Measurements from ENCODE around the gene CCDC86. TPM values are rescaled to one million over a fixed set of nuclear protein-coding genes. Genes with fewer than 3 reads are reported as not detected.

CCDC86 gene
- total and polyA plus RNA-seq, 10 of the 15 experiments (the other 5 are each of a cell fraction or from before 2014, with no cell fraction given) = 2.0 to 87.2 (median 38.7) TPM

DNA sequence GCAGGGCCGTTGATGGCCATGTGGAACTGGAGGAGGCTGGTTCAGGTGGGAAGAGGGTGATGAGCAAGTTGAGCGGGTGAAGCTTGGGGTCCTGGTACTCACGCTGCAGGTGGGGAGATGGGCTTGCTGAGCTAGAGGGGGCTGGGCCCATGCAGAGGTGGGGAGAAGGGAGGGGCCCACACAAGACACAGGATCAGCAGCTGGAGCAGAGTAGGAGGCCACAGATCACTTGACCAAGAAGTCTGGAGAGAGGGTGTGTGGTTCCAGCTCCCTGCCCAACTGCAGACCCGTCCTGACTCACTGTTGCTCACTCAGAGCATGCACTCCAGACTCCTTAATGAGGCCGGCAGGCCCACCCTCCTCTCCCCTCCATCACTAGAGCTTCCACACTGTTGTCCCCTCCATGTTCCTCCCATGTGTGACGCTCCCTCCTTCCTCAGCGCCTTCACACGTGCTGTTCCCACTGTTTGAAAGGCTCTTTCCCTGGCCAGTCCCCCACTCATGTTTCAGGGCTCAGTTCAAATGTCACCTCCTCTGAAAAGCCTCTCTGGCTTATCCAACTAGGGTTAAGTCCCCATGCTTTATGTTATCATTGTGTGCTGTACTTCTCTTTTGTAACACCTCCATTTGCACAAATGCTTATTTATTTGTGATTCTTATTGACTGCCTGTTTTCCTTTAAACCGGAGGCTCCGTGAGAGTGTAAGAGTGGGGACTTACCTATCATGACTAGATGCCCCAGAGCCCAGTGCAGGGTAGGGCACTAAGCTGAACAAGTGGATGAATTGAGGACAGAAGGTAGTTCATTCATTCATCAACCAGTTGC, 2.3 kb downstream of the CCDC86 start (continued):
- TF ChIP-seq, protein P1, sequence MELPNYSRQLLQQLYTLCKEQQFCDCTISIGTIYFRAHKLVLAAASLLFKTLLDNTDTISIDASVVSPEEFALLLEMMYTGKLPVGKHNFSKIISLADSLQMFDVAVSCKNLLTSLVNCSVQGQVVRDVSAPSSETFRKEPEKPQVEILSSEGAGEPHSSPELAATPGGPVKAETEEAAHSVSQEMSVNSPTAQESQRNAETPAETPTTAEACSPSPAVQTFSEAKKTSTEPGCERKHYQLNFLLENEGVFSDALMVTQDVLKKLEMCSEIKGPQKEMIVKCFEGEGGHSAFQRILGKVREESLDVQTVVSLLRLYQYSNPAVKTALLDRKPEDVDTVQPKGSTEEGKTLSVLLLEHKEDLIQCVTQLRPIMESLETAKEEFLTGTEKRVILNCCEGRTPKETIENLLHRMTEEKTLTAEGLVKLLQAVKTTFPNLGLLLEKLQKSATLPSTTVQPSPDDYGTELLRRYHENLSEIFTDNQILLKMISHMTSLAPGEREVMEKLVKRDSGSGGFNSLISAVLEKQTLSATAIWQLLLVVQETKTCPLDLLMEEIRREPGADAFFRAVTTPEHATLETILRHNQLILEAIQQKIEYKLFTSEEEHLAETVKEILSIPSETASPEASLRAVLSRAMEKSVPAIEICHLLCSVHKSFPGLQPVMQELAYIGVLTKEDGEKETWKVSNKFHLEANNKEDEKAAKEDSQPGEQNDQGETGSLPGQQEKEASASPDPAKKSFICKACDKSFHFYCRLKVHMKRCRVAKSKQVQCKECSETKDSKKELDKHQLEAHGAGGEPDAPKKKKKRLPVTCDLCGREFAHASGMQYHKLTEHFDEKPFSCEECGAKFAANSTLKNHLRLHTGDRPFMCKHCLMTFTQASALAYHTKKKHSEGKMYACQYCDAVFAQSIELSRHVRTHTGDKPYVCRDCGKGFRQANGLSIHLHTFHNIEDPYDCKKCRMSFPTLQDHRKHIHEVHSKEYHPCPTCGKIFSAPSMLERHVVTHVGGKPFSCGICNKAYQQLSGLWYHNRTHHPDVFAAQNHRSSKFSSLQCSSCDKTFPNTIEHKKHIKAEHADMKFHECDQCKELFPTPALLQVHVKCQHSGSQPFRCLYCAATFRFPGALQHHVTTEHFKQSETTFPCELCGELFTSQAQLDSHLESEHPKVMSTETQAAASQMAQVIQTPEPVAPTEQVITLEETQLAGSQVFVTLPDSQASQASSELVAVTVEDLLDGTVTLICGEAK (IDR thresholded peaks at IDR 0.05; ENCODE audit: borderline replicate concordance) = no peak
- TF ChIP-seq ZSCAN29 (IDR thresholded peaks at IDR 0.05) = no peak

DNA sequence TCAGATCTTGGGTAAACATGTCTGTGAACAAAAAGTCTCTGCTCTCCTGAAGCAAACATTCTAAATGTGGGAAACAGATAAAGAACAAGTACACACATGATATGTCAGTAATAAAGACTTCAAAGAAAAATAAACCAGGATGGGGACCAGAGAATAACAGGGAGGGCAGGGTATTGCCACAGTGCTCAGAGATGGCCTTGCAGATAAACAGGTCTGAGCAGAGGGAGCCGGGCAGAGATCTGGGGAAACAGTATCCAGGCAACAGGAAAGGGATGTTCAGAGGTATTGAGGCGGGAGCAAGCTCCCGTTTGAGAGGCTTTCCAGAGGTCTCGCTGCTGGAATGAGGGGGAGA, 2.9 kb downstream of the CCDC86 start:
- H3K4me1 ChIP-seq (ENCODE audit: control insufficient read depth, insufficient read depth, low read length) = peaks cover 4% of the 10 kb centered on the region
- peaks cover 2 to 18% of the 10 kb centered on the region in 2 experiments; a peak in 3 of 4 replicates for H3K36me3 ChIP-seq (ENCODE audit: control insufficient read depth in 2 of 2, insufficient read depth in 2 of 2, low read length in 1 of 2)
- SMC1A ChIA-PET (ENCODE audit: uncharacterized antibody, unreplicated experiment) = interaction anchor here (1.7 to 1.8 kb wide), 2 partner anchors 22 to 57 kb away, joined by 4 read pairs; no protein-coding TSS in a partner anchor
- no peak for ATAC-seq
- CTCF ChIA-PET = interaction anchor here (3.2 kb wide), 1 partner anchor 14 kb away, joined by 18 read pairs; no protein-coding TSS in a partner anchor
- H3K4me3 ChIP-seq = peak overlapping the region; percentile 92; the same call in 1 of the 2 replicates
- peak overlapping the region; percentile 92 for H3K4me2 ChIP-seq (ENCODE audit: control insufficient read depth, insufficient read depth)
- no peaks in the 10 kb centered on the region for H3K9me3 ChIP-seq (replicated peaks; ENCODE audit: control insufficient read depth, insufficient read depth, low read length)
- BruUV-seq (replicated peaks) = no TSS peak
- no peaks in the 10 kb centered on the region for H3K27me3 ChIP-seq (replicated peaks in 1 of 2; ENCODE audit: control insufficient read depth in 2 of 2, insufficient read depth in 2 of 2, low read length in 1 of 2)
- intact Hi-C loops (cut with micrococcal nuclease; ENCODE audit: unreplicated experiment) (loop anchor here (2.0 to 10.0 kb wide), 2 partner anchors 54 to 110 kb away; partner anchors contain the start of gene SLC15A3), in situ Hi-C loops (cut with MboI) (no loop called here)
- WGBS (ENCODE audit: insufficient coverage, insufficient replicate concordance, low lambda C conversion rate, missing lambda C conversion rate) = 41% methylated on average over 4 of the region's 4 CpGs
- POLR2A ChIA-PET = interaction anchor here (0.5 kb wide), 1 partner anchor 74 kb away, joined by 4 read pairs; no protein-coding TSS in a partner anchor
- H3K79me2 ChIP-seq (ENCODE audit: control insufficient read depth, insufficient read depth, low read length) = peaks cover 48% of the 10 kb centered on the region
- no peaks in the 10 kb centered on the region for H4K20me1 ChIP-seq (ENCODE audit: control insufficient read depth, insufficient read depth)
- H2AFZ ChIP-seq (ENCODE audit: control insufficient read depth, low read depth, low read length) = no peak overlapping the region
- no peak overlapping the region for H3K9ac ChIP-seq (ENCODE audit: control insufficient read depth, insufficient read depth, low read length)
- RAD21 ChIA-PET (ENCODE audit: unreplicated experiment) = interaction anchor here (2.0 kb wide), 1 partner anchor 13 kb away, joined by 9 read pairs; no protein-coding TSS in a partner anchor
- no peak overlapping the region for H3K27ac ChIP-seq (ENCODE audit: control insufficient read depth, insufficient read depth)
- FAIRE-seq = no peak
- no peak for DNase-seq (ENCODE audit: low read depth, low spot score)
- TF ChIP-seq, protein P2, sequence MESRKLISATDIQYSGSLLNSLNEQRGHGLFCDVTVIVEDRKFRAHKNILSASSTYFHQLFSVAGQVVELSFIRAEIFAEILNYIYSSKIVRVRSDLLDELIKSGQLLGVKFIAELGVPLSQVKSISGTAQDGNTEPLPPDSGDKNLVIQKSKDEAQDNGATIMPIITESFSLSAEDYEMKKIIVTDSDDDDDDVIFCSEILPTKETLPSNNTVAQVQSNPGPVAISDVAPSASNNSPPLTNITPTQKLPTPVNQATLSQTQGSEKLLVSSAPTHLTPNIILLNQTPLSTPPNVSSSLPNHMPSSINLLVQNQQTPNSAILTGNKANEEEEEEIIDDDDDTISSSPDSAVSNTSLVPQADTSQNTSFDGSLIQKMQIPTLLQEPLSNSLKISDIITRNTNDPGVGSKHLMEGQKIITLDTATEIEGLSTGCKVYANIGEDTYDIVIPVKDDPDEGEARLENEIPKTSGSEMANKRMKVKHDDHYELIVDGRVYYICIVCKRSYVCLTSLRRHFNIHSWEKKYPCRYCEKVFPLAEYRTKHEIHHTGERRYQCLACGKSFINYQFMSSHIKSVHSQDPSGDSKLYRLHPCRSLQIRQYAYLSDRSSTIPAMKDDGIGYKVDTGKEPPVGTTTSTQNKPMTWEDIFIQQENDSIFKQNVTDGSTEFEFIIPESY (IDR thresholded peaks at IDR 0.05) = no peak
- TF ChIP-seq TBL1XR1 (IDR thresholded peaks at IDR 0.05; ENCODE audit: low read depth, low read length) (no peak), EP300 (IDR thresholded peaks at IDR 0.05; ENCODE audit: borderline replicate concordance in 1 of 2, control insufficient read depth in 1 of 2, low read depth in 2 of 2, low read length in 2 of 2) (no peak), TCF3 (IDR thresholded peaks at IDR 0.05; ENCODE audit: borderline replicate concordance, insufficient read depth, low read depth, low read length) (no peak), NRF1 (conservative IDR thresholded peaks at IDR 0.05; ENCODE audit: low read depth, low read length) (no peak), MEF2A (IDR thresholded peaks at IDR 0.05; ENCODE audit: insufficient read depth, low read depth, low read length) (no peak), CBFB (IDR thresholded peaks at IDR 0.05; ENCODE audit: low read depth) (no peak), ZSCAN29 (IDR thresholded peaks at IDR 0.05) (no peak), FOS (IDR thresholded peaks at IDR 0.05; ENCODE audit: borderline replicate concordance, extremely low read depth, insufficient read length) (no peak)
- TF ChIP-seq, protein P3, sequence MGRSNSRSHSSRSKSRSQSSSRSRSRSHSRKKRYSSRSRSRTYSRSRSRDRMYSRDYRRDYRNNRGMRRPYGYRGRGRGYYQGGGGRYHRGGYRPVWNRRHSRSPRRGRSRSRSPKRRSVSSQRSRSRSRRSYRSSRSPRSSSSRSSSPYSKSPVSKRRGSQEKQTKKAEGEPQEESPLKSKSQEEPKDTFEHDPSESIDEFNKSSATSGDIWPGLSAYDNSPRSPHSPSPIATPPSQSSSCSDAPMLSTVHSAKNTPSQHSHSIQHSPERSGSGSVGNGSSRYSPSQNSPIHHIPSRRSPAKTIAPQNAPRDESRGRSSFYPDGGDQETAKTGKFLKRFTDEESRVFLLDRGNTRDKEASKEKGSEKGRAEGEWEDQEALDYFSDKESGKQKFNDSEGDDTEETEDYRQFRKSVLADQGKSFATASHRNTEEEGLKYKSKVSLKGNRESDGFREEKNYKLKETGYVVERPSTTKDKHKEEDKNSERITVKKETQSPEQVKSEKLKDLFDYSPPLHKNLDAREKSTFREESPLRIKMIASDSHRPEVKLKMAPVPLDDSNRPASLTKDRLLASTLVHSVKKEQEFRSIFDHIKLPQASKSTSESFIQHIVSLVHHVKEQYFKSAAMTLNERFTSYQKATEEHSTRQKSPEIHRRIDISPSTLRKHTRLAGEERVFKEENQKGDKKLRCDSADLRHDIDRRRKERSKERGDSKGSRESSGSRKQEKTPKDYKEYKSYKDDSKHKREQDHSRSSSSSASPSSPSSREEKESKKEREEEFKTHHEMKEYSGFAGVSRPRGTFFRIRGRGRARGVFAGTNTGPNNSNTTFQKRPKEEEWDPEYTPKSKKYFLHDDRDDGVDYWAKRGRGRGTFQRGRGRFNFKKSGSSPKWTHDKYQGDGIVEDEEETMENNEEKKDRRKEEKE (IDR thresholded peaks at IDR 0.05) = no peak

Measured in GM12878 (cell line).